HL-60 (cell line): ENCODE data around the gene MGAT4A.

Experiments
- DNase-seq, 2 experiments: peaks; one replicate each; pipeline ENCODE4 v3.0.0-alpha.2; 2010 to 2020; ENCODE audit warnings: low read depth in 1 of 2, low spot score in 1 of 2
- H3K27ac ChIP-seq: fragments of 250-450 bp; sonication (Bioruptor Pico); replicated peaks from 2 replicates; pipeline ENCODE4 v1.5.1; 2020; ENCODE audit warnings: mild to moderate bottlenecking, moderate library complexity
- H3K27me3 ChIP-seq: fragments of 250-450 bp; sonication (Bioruptor Pico); 2 replicates; pipeline ENCODE4 v1.5.1; 2021; ENCODE audit warnings: mild to moderate bottlenecking, moderate library complexity; ENCODE audit not compliant: insufficient read depth, poor library complexity, severe bottlenecking
- H3K4me3 ChIP-seq: replicated peaks from 2 replicates; pipeline ENCODE4 v1.5.1; 2011; ENCODE audit warnings: mild to moderate bottlenecking, control low read depth, low read length; ENCODE audit not compliant: insufficient read depth
- GABPA ChIP-seq: IDR thresholded peaks from 2 replicates; pipeline ENCODE4 v1.6.1; 2012; ENCODE audit warnings: low read depth
- POLR2AphosphoS5 ChIP-seq: IDR thresholded peaks from 2 replicates; pipeline ENCODE4 v1.6.1; 2012; ENCODE audit warnings: low read depth
- REST ChIP-seq: IDR thresholded peaks from 2 replicates; pipeline ENCODE4 v1.6.1; 2012; ENCODE audit warnings: low read depth; ENCODE audit not compliant: insufficient replicate concordance
- SPI1 ChIP-seq: IDR thresholded peaks from 2 replicates; pipeline ENCODE4 v1.6.1; 2012; ENCODE audit warnings: low read depth, mild to moderate bottlenecking, borderline replicate concordance
- TF ChIP-seq, protein P1 (sequence below): IDR thresholded peaks from one replicate; pipeline ENCODE4 v1.5.1; 2011; ENCODE audit warnings: low read length, control low read depth, inconsistent platforms; ENCODE audit not compliant: insufficient read depth

Gene MGAT4A

GRCh38 chr2:98701230-98701629, 29.7 kb downstream of the MGAT4A start:
- Histone ChIP-seq H3K4me3 (no peak overlapping the region), H3K27ac (no peak overlapping the region), H3K27me3 (no peaks in the 10 kb centered on the region)
- TF ChIP-seq GABPA (no peak), POLR2AphosphoS5 (no peak), SPI1 (no peak), REST (no peak)
- TF ChIP-seq, protein P1, sequence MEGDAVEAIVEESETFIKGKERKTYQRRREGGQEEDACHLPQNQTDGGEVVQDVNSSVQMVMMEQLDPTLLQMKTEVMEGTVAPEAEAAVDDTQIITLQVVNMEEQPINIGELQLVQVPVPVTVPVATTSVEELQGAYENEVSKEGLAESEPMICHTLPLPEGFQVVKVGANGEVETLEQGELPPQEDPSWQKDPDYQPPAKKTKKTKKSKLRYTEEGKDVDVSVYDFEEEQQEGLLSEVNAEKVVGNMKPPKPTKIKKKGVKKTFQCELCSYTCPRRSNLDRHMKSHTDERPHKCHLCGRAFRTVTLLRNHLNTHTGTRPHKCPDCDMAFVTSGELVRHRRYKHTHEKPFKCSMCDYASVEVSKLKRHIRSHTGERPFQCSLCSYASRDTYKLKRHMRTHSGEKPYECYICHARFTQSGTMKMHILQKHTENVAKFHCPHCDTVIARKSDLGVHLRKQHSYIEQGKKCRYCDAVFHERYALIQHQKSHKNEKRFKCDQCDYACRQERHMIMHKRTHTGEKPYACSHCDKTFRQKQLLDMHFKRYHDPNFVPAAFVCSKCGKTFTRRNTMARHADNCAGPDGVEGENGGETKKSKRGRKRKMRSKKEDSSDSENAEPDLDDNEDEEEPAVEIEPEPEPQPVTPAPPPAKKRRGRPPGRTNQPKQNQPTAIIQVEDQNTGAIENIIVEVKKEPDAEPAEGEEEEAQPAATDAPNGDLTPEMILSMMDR = no peak
- DNase-seq = no peak

DNA sequence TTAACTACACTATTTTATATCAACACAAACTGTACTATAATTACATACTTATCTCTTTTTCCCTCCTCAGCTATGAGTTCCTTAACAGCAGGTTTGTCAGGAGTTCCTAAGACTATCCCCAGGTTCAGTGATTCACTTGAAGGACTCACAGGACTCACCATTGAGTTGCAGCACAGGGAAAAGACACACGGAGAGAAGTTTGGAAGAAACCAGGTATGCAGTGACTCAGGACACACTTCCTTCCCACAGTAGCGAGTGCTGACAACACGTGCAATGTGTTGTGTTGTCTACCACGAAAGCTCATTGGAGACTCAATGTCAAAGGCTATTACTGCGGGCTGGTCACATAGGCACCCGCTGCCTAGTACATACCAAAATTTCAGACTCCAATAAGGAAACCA, 32.0 kb downstream of the MGAT4A start:
- Histone ChIP-seq H3K4me3 (no peak overlapping the region), H3K27ac (no peak overlapping the region), H3K27me3 (no peaks in the 10 kb centered on the region)
- DNase-seq = no peak
- TF ChIP-seq POLR2AphosphoS5 (no peak), GABPA (no peak)

GRCh38 chr2:98697651-98698337, 33.1 kb downstream of the MGAT4A start:
- no peak for DNase-seq
- Histone ChIP-seq H3K4me3 (no peak overlapping the region), H3K27ac (no peak overlapping the region), H3K27me3 (no peaks in the 10 kb centered on the region)
- TF ChIP-seq SPI1 = no peak
- TF ChIP-seq POLR2AphosphoS5 = no peak
- TF ChIP-seq, protein P1 = no peak
- TF ChIP-seq GABPA = no peak
- no peak for TF ChIP-seq REST

- Histone ChIP-seq H3K4me3 (no peak overlapping the region), H3K27me3 (no peaks in the 10 kb centered on the region), H3K27ac (no peak overlapping the region)
- DNase-seq = no peak
- no peak for TF ChIP-seq GABPA
Measured at GRCh38 chr2:98696200-98696599, 34.7 kb downstream of the MGAT4A start.

DNA sequence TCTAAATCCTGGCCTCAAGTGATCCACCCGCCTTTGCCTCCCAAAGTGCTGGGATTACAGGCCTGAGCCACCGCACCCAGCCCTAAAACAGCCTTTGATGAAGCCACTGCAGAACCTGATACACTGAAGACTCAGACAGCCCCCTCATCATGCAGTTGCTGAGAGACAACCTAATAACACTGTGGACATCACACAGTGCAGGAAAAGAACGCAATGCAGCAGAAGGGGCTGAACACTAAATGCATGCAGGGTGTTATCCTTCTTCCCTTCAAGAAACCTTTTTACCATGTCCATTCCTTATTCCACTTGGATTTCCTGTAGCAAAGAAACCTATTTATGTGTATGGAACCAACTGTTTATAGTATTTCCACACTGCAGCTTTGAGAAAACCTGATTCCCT, 35.7 kb downstream of the MGAT4A start:
- DNase-seq = no peak
- no peak overlapping the region for H3K4me3 ChIP-seq
- TF ChIP-seq POLR2AphosphoS5 (no peak), REST (no peak), GABPA (no peak), SPI1 (no peak)
- TF ChIP-seq, protein P1 = no peak

More for the DNA sequence above, 35.7 kb downstream of the MGAT4A start:
- Histone ChIP-seq H3K27ac (no peak overlapping the region), H3K27me3 (no peaks in the 10 kb centered on the region)
